HEK293T (cell line): Measurements from ENCODE around the gene SLCO1A2.

Source experiments
- ARNT ChIP-seq: fragments of 450-650 bp; IDR thresholded peaks from 2 replicates; pipeline ENCODE4 v1.6.1; 2017; ENCODE audit warnings: mild to moderate bottlenecking
- BHLHE40 ChIP-seq: fragments of 450-650 bp; IDR thresholded peaks from 2 replicates; pipeline ENCODE4 v1.6.1; 2016; ENCODE audit warnings: mild to moderate bottlenecking, moderate library complexity, borderline replicate concordance
- CTBP1 ChIP-seq: fragments of 450-650 bp; IDR thresholded peaks from 2 replicates; pipeline ENCODE4 v1.6.1; 2016; ENCODE audit warnings: borderline replicate concordance
- ELF4 ChIP-seq: fragments of 450-650 bp; IDR thresholded peaks from 2 replicates; pipeline ENCODE4 v1.6.1; 2017; ENCODE audit warnings: antibody characterized with exemption
- FOXK2 ChIP-seq: fragments of 450-650 bp; IDR thresholded peaks from 2 replicates; pipeline ENCODE4 v1.6.1; 2016; ENCODE audit warnings: mild to moderate bottlenecking
- FOXM1 ChIP-seq: fragments of 450-650 bp; IDR thresholded peaks from 2 replicates; pipeline ENCODE4 v1.6.1; 2017; ENCODE audit warnings: mild to moderate bottlenecking, borderline replicate concordance
- HDGF ChIP-seq: fragments of 450-650 bp; IDR thresholded peaks from 2 replicates; pipeline ENCODE4 v1.6.1; 2017; ENCODE audit warnings: antibody characterized with exemption, borderline replicate concordance
- NFRKB ChIP-seq: fragments of 450-650 bp; IDR thresholded peaks from 2 replicates; pipeline ENCODE4 v1.6.1; 2016; ENCODE audit warnings: mild to moderate bottlenecking, moderate library complexity
- SP1 ChIP-seq: fragments of 450-650 bp; IDR thresholded peaks from 2 replicates; pipeline ENCODE4 v1.6.1; 2017
- SUZ12 ChIP-seq: fragments of 450-650 bp; IDR thresholded peaks from 2 replicates; pipeline ENCODE4 v1.6.1; 2016; ENCODE audit warnings: mild to moderate bottlenecking
- TARDBP ChIP-seq: fragments of 450-650 bp; IDR thresholded peaks from 2 replicates; pipeline ENCODE4 v1.6.1; 2016
- ZNF384 ChIP-seq: fragments of 450-650 bp; IDR thresholded peaks from 2 replicates; pipeline ENCODE4 v1.6.1; 2016

DNA sequence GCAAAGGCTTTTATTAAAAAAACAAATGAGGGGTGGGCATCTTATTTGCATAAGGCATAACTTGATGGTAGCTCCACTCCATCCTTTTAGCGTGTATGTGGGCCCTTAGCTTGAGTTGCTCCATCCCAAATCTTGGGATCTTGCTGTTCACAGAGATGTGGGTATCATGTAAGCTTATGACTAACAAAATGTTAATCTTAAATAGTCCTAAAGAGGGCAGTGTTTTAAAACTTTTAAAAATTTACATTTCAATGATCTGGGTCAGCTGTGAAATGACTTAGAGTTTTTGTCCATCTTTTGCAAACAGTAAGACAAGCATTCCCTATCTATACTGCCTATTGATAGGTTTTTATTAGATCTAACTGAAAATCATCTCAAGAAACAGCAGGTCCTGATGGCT, 86.0 kb downstream of the SLCO1A2 start:
- TF ChIP-seq HDGF: no peak
- no peak for TF ChIP-seq ELF4
- TF ChIP-seq ARNT: no peak
- TF ChIP-seq SUZ12: no peak
- TF ChIP-seq ZNF384: no peak
- TF ChIP-seq SP1: no peak
- TF ChIP-seq TARDBP: no peak
- no peak for TF ChIP-seq BHLHE40
- TF ChIP-seq FOXM1: no peak
- TF ChIP-seq CTBP1: no peak
- TF ChIP-seq NFRKB: no peak
- TF ChIP-seq FOXK2: no peak
